HG03045 (cell line): ENCODE results near the gene IRAK1.
A peak's percentile ranks its signal among the peaks of the same experiment; 100 is the strongest.

Experiments
- ATAC-seq: cut with Tn5 transposase; IDR thresholded peaks from one replicate; pipeline ENCODE4 v1.9.1; 2021; ENCODE audit warnings: mild to moderate bottlenecking, moderate library complexity; ENCODE audit not compliant: unreplicated experiment

Gene IRAK1

DNA sequence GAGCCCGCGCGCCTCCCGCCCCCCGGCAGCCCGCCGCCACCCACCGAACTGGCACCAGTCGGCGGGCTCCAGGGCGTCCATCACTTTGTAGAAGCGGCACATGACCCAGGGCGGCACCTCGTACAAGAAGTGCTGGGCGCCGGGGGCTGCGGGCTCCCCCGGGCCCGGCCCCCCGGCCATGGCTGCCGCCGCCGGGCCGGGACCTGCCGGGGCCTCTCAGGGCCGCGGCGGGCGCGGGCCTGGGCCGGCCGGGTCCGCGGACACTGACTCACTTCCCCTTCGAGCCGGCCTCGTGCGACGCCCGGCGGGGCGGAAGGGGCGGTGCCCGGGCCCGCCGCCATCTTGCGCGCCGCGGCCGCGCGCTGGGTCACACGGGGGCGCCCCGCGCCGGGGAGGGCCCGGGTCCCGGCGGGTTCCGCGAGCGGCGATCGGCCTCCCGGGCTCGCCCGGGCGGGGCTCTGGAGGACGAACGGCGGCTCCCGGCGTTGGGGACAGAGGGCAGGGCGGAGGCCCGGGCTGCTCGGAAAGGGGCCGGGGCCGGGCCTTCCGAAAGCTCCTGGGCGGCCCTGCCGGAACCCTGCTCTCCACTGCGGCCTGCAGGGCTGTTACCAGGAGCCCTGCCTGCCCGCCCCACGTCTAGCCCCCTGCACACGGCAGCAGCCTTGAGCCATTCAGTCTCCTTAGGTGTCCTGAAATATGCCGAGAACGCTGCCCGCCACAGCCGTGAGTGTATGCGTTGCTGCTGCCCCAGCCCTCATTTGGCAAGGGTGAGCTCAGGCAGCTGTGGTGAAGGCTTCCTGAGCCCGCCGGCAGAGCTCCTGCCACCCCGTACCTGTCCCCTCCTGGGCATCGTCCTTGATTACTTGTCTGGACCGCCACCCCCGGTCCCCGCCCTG lies at the start of gene IRAK1:
Gene IRAK1 (minus strand): TSS at position 270 of the 896 bp plus-strand sequence. CDS start 90 bp downstream, at position 180.
- peak; percentile 81 for ATAC-seq

DNA sequence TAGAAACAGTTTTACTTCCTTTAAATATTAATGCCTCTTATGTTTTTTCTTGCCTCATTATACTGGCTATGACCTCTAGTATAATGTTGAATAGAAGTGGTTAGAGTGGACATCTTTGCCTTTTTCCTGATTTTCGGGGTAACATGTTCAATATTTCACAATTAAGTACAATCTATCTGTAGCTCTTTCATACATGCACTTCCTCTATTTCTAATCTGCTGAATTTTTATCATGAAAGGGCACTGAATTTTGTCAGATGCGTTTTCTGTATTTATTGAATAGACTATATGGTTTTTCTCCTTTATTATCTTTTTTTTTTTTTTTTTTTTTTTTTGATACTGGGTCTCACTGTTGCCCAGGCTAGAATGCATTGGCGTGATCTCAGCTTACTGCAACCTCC lies 48.9 kb upstream of the IRAK1 start:
- no peak for ATAC-seq

DNA sequence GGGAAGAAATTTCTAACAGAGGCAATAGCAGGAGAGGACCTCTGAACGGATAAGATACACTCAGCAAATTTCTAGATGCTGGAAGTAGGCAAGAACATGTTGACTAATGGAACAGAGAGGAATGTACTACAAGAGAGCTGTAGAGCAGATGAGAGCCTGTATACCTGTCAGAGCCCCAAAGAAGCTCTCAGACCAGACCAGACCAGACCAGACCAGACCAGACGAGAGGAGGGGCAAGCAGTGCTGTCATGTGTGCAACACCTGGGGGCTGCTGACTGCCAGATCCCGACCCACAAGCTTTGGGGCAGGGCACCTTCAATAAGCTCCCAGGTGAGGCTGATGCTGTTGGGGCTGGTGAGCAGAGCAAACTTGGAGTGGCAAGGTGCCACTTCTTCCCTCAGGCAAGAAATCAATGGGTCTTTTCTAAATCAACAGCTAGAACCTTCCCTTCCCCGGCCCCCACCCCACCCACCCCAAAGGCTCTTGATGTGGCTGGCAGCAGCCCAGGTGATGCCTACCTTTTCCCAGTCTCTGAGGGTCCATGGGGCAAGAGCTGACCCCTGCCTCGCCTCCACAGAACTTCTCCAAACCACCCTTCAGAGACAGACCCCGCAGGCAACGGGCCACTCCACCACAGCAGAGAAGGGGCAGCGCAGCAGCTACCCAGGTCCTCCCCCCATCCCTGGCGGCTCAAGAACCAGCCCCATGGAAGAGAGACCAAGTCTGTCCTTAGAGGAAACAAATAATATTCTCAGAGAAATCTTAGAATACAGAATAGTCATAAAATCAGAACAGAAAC lies 45.1 kb upstream of the IRAK1 start:
- no peak for ATAC-seq

DNA sequence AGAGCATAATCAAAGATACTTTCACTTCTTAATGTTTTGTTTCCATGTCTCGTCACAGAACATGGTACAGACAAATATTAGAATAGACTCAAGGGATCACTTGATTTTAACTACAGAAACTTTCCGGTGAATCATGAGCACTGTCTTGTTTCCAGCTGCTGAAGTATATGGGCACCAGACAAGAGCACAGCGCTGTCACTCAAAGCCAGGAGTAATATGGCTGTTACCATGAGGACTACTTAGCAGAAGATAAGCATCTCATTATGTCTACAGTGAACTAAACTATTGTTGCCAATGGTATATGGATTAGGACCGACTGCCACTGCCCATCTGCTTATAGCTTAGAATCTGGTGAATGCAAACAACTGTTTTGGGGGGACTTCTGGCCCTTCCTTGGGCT lies 43.5 kb upstream of the IRAK1 start:
- ATAC-seq: no peak

DNA sequence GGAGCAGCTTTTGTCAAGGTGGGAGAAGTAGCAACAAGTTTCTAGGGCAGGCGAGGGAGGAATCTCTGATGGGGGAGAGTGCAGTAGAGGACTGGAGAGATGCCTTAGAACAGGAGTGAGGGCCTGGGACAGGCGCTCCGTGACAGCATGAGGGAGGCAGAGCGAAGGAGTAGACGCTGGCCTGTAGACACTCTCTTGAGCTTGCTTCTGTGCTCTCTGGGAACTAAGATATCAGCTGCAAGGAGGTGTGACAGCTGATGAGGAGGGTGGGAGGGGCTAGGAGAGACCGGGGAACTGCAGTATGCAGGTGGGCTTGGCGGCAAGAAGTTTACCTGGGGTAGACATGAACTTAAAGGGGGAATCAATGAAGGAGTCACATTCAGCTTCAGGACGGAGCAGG lies 42.1 kb upstream of the IRAK1 start:
- no peak for ATAC-seq

DNA sequence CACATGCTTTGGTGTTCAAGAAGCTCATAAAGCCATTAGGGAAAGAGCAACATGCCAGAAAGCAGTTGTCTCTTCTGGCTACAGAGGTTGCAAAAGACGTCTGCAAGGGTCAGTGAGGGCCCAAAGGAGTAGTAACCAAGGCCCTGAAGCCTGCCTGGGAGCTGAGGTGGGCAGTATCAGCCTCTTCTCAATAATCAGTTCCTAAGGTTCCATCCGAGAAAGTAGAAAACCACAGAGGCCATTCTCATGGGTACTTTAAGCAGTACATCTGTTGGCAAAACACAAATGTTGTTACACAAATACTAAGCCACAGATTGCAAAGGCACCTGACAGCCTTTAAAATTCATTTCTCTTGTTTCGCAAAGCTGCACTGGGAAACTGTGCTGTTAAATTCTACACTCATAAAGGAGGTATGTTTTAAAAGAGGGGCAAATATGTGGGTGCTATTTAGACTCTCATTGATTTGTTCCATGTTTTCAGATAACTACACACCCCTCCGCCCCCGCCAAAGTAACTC lies 40.1 kb upstream of the IRAK1 start:
- ATAC-seq: no peak

DNA sequence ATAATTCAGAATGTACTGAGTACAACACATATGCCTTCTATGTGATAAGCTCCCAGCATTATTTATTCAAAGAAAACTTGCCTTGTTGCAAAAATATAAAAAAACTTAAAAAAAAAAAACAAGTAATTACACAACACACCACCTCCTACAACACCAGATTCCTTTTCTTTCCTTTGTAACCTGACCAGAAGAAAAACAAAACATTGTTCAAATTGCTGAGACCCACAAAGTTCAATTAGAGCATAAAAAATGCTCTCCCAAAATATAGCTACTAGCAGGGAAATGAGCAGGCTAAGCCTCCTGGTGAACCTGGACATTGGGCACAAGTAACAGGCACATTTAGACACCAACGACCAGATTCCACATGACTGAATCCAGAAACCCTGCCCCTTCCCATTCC lies 39.5 kb upstream of the IRAK1 start:
- no peak for ATAC-seq

DNA sequence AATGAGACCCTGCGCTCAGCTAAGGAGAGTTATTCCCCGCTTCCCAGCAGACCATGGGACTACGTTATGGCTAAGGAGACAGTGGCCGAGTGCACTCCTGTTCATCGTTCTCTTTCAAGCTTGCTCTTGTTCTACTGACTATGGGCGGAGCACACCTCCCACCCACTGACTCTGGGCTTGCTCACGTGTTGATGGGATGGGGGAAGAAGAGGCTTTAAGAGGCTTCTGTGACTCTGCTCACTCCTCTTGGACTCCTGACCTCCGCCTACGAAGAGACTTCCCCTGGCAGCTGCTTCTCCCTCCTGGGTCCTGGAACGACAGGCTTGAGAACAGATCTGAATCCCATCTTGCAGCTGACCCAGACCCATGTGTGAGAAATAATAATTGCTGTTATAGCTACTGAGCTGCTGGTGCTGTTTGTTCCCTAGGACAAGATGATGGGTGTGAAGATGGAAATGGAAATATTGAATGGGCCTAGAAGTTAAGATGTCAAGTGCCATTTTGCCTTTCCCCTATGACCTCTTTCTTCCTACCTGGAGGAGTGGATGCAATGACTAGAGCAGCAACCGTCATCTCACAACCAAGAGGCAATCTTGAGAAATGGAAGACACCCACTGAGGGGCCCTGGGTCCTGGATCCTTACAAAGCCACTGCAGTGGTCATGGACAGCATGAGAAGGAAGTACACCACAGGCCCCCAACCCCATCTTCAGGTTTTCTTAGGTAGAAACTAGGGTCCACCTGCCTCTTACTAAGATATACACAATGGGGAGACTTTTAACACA lies 38.7 kb upstream of the IRAK1 start:
- no peak for ATAC-seq

DNA sequence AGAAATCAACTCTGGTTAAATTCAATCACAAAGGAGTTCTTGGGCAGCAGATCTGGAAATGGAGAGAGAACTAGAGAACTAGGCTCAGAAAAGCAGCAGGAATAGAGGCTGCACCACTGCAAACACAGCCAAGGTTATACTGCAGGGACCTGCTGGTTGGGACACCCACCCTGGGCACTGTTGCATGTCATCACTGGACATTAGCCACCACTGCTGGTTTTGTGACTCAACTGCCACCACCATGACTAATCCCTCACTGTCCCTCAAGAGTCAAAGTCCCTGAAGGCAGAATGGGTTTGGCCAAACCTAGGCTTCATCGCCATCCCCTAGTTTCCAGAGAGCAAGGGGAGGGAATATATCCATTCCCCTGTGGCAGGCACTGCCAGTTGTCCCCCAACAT lies 38.1 kb upstream of the IRAK1 start:
- ATAC-seq: no peak

DNA sequence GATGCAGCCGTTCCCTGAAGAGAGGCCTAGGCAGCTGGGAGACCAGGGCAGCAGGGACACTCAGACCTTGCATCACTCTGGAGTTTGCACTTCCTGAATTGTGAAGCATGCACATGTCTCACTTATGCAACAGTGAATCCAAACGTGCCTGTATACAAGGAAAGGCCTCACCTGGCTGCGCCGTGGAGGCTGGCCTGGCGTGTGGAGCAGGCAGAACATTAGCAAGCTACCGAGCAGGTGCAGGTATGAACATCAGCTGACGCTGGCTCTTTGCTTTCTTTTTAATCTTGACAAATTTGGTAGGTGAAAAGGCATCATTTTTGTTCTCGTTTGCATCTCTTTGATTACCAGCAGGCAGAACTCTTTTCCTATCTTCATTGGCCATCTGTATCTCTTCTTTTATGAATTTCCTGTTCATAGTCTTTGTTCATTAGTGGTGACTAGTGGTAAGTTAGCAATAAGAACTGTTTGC lies 37.1 kb upstream of the IRAK1 start:
- ATAC-seq: no peak

DNA sequence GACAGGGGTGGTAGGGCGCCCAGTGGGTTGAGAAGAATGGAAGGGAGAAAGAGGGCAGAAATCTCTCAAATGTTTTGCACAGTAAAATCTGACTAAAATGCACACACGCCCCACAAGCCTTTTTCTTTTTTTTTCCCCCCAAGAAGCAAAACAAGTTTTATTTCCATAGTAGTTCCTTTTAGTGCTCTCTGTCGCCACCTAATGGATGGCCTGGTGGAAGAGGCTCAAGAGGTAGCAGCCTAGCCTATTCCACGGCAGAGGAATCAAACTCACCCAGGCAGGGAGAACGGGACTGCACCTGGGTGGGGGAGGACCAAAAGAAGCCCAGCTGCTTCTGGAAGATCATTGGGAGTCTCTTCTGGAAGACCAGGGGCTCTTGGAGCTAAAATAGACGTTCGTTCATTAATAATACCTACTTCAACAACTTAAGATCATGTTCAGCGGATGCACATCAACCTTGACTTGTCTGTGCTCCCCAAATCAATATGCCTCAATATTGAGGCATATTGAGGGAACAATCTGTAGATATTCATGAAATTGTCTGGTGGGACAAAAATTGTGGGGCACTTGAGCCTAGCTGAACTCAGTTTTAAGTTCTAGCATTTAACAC lies 31.6 kb upstream of the IRAK1 start:
- no peak for ATAC-seq

DNA sequence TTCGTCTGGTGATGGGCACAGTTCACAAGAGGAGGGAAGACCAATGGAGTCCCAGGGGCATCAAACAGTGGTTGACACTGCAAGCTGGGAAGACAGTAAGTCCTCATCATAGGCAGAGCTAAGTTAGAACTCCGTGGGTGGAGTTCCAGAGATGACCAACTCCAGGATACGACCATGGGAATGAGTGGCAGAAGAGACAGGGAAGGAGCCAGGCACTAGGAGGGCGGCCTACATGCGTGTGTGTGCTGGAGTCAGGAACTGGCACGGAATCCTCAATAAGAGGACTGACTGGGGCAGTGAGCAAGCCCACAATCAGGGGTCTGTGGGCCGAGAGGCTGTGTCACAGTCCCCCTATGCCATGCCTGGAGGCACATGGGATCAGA lies 30.4 kb upstream of the IRAK1 start:
- no peak for ATAC-seq

DNA sequence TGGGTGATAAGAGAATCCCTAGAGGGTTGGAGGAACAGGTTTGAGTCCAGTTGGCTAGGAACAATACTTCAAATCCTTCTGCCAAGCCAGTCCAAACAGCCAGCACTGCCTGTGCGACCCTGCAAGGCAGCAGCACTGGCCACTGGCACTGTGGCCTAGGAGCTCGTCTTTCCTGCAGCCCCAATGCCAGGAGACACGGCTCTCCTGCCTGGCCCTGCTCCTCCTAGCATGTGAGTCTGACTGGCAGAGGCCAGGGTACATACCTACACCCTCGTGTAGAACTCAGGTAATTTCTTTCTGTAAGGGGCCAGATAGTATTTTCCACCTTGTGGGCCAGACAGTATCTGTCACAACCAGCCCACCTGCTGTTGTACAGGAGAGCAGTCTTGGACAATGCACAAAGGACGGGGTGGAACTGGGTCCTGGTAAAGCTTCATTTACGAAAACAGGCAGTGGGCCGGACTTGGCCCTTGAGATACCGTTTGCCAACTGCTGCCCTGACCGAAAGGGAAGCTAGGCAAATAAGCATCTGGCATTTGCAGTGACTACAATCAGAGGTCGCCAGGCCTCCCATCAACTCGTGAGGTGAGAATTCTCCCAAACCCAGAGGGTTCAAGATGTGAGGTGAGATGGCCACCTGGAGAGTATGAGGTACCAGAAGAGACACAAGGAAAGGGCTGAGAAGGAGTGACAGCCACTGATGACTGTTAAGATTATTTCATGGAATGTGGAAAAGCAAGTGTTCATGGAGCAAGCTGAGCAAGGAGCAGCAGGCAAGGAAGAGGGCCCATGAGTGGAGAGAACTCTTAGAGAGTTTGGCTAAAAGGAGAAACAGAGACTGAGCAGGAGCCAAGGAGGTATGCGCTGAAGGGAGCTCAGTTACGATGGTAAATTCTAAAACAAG lies 29.8 kb upstream of the IRAK1 start:
- ATAC-seq: no peak

DNA sequence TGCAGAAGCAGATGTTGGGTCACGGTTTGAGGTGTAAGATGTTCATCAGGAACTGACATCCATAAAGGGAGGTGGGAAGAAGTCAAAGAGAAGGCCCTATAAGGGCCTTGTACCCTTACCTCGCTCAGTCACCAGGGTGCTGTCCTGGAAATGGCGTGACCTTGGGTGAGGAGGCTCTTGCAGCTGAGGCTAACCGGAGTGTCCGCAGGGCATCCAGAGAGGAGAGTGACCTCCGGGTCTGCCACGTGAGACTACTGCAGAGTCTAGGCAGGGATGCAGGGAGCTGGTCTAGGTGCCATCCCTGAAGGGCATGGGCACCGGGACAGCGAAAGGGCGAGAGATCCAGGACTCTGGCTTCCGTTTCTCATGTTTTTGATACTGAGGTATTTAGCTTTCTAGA lies 28.7 kb upstream of the IRAK1 start:
- ATAC-seq: no peak

DNA sequence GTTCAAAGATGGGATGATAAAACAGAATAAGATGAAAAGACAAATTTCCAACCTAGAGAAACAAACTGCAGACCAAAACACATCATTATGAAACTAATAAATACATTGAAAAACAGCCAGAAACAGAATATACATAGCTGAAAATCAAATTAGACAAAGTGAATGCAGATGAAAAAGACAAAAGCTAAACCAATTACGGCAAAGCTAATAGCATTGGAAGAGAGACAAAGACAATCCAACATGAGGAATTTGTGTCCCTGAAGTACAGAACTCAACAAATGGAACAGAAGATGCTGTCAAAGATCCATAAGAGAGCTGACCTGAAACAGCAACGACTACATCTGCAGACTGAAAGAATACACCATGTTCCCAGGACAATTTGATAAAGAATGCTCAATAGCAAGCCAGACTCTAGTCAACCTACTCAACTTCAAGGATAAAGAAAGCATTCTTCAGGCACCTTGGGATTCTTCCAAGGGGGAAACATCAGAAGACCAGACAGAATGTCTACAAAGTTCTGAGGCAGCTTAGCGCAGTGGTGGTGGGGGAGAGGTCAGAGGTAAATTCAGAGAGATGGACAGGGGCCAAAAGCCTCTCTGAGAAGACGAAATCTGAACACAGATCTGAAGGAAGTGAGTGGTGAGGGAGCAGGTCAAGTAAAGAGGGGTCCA lies 27.4 kb upstream of the IRAK1 start:
- no peak for ATAC-seq

DNA sequence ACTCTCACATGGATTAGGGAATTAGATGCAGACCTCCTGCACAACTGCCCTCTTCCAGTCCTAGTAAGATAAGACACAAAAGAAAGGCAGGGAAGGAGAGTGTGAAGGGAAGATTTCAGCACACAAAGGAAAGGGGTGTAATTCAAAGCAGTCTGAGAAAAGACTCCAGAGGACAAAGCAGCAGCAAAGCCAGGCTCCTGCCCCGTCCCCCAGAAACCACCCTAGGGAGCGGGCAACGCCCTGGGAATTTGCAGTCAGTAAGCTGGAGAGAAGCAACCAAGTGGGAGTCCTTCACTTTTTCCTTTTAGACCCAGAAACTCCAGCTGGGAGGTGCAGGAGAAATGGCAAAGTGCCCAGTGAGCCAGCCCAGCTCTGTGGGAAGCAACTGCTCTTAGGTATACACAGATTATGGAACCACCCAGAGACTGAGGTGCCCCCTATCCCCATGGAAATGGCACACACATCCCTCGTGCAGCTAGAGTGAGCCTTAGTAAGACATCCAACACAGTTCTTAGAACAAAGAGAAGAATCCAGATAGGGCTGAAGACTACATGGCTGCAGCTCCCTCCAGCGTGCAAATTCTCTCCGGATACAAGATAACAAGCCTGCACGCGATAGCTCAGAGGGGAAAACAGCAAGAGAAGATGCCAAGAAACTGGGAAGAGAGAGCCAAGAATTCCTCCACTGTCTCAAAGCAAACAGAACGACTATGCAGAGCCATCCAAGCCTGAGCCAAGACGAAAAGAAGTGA lies 26.5 kb upstream of the IRAK1 start:
- ATAC-seq: no peak

DNA sequence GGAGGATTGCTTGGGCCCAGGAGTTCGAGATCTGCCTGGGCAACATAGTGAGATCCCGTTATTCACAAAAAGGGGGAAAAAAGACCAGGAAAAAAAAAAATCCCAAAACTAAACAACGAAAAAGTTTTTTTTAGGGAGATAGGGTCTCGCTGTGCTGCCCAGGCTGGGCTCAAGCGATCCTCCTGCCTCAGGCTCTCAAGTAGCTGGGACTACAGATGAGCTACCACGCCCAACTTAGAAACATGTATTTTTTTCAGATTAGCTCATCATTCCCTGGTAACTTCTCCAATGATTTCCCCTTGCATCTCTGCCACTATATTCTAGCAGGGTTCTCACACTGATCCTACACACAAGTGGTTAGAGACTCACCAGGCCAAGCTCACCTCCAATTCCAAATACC lies 24.4 kb upstream of the IRAK1 start:
- no peak for ATAC-seq

DNA sequence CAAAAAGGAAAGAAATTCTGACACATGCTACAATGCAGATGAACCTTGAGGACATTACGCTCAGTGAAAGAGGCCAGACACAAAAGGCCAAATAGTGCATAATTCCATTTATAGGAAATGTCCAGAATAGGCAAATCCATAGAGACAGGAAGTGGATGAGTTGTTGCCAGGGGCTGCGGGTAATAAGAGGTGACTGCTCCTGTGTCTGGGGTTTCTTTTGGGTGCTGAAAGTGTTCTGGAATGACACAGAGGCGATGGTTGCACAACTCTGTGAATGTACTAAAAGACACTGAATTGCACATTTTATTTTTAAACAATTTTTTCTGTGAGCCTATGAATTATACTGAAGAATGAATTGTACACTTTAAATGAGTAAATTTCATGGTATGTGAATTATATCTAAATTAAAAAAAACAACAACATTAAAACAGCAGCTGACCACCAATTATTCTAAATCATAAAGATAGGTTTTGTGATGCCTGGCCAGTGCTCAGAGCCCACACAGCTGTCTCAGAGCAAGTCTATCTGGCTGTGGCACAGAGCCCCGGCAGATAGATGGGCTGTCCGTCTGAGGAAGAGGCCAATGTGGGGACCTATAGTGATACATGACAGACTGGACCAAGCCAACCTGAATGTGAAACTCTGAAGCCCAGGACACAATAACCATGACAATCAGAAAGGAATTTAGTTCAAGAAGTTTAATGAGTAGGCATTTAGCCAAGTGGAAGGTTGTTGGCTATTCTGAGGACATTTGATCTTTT lies 23.5 kb upstream of the IRAK1 start:
- no peak for ATAC-seq
